ENCODE measurements around the gene TNRC6C.

GRCh38 chr17:77962348-77962747, 3.8 kb downstream of the TNRC6C start:
- TF ChIP-seq CTCF (IDR thresholded peaks at IDR 0.05) (no peak), POLR2A (IDR thresholded peaks at IDR 0.05) (no peak)
